ENCODE results near the gene SYNJ2. TPM values are rescaled to one million over a fixed set of nuclear protein-coding genes. Genes with fewer than 3 reads are reported as not detected.

The SYNJ2 gene
- total and polyA plus RNA-seq, 9 donors, result 3.6 to 18.7 (median 9.8) TPM

DNA sequence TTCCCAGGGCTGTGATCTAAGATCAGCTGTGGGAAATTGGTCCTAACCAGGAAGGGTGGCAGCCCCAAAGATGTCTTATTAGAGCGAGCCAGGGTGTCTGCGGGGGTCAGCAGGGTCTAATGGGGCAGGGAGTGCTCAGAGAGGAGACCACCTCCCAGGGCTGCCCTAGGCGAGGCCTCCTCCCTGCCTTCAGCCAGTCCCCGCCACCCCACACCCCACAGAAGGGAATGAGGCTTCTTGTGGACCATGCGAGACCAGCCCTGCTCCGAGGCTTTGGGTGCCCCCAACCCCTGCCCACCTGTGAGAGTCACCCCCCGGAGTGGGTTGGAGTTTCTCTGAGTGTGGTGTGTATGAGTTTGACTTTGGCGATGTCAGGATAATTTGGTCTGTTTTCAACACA, 37.8 kb downstream of the SYNJ2 start:
- peak in 1 of 5 donors; percentile 26 for DNase-seq
- intact Hi-C loops (cut with DNase I), result no loop called here
- Histone ChIP-seq H3K36me3 (no peaks in the 10 kb centered on the region), H3K27me3 (no peaks in the 10 kb centered on the region), H3K9me3 (no peaks in the 10 kb centered on the region), H3K27ac (no peak overlapping the region), H3K4me1 (ENCODE audit: insufficient read depth) (no peaks in the 10 kb centered on the region), H3K4me3 (no peak overlapping the region)
- WGBS, 3 donors, result 89 to 94% (median 94%) methylated on average over 8 of the region's 8 CpGs
- TF ChIP-seq EP300 (IDR thresholded peaks at IDR 0.05), result no peak

DNA sequence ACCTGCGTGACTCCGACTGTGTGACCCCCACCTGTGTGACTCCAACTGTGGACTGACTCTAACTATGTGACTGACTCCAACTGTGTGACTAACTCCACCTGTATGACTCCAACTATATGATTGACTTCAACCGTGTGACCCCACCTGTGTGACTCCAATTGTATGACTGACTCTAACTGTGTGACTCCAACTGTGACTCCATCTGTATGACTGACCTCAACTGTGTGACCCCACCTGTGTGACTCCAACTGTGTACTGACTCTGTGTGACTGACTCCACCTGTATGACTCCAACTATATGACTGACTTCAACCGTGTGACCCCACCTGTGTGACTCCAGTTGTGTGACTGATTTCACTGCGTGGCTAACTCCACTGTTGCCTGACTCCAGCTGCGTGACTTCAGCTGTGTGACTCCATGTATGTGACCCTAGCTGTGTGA, 38.6 kb downstream of the SYNJ2 start:
- TF ChIP-seq EP300 (IDR thresholded peaks at IDR 0.05) (no peak), POLR2A (IDR thresholded peaks at IDR 0.05) (no peak)
- TF ChIP-seq, protein P1, sequence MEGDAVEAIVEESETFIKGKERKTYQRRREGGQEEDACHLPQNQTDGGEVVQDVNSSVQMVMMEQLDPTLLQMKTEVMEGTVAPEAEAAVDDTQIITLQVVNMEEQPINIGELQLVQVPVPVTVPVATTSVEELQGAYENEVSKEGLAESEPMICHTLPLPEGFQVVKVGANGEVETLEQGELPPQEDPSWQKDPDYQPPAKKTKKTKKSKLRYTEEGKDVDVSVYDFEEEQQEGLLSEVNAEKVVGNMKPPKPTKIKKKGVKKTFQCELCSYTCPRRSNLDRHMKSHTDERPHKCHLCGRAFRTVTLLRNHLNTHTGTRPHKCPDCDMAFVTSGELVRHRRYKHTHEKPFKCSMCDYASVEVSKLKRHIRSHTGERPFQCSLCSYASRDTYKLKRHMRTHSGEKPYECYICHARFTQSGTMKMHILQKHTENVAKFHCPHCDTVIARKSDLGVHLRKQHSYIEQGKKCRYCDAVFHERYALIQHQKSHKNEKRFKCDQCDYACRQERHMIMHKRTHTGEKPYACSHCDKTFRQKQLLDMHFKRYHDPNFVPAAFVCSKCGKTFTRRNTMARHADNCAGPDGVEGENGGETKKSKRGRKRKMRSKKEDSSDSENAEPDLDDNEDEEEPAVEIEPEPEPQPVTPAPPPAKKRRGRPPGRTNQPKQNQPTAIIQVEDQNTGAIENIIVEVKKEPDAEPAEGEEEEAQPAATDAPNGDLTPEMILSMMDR (IDR thresholded peaks at IDR 0.05), result no peak
- Histone ChIP-seq H3K27me3 (no peaks in the 10 kb centered on the region), H3K9me3 (no peaks in the 10 kb centered on the region), H3K4me3 (no peak overlapping the region), H3K27ac (no peak overlapping the region), H3K4me1 (ENCODE audit: insufficient read depth) (no peaks in the 10 kb centered on the region), H3K36me3 (no peaks in the 10 kb centered on the region)
- 85 to 88% (median 86%) methylated on average over 6 of the region's 6 CpGs for WGBS, 3 donors
- intact Hi-C loops (cut with DNase I), result no loop called here
- DNase-seq, result no peak

DNA sequence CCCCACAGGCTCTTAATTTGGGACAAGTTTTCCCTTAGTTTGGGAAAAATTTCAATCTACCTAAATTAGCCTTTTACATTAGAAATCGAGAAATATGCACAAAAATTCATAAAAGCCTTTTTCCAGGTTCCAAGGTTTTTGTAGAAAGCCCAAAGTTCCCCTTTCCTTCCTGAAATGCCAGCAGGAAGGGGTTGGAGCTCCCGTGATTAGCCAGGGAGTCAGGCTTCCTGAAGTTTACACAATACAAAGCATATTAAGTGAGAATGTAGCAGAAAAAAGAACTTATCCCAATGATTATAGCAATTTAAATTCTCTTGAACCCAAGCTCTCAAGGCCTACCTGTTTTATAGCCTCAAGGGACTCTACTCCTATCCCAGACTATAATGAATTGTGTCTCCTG, 39.1 kb downstream of the SYNJ2 start:
- Histone ChIP-seq H3K4me3 (no peak overlapping the region), H3K9me3 (no peaks in the 10 kb centered on the region), H3K27ac (no peak overlapping the region), H3K36me3 (no peaks in the 10 kb centered on the region), H3K4me1 (ENCODE audit: insufficient read depth) (no peaks in the 10 kb centered on the region), H3K27me3 (no peaks in the 10 kb centered on the region)
- WGBS, 3 donors, result 89 to 93% (median 91%) methylated on average over 2 of the region's 2 CpGs
- intact Hi-C loops (cut with DNase I), result no loop called here
- TF ChIP-seq, protein P1 (IDR thresholded peaks at IDR 0.05), result no peak
- no peak for TF ChIP-seq POLR2A (IDR thresholded peaks at IDR 0.05)
- no peak for DNase-seq

DNA sequence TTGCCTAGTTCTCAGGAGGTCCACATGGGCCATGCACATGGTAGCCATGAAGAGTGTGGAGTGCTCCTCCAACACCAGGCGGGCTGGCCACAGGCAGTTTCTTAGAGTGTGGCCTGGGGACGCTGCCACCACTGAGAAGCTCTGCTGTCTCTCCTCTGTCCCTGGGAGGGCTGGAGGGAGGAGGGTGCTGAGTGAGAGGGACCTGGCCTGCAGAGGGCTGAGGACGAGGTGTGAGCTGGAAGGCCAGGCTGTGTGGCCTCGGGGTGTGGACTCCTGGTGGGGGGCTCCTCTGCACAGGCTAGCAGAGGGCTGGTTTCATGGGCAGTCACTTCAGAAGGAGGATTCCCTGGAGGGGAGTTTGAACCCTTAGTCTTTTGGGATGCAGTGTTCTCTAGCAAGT, 39.7 kb downstream of the SYNJ2 start:
- intact Hi-C loops (cut with DNase I), result no loop called here
- 94 to 96% (median 95%) methylated on average over 4 of the region's 4 CpGs for WGBS, 3 donors
- no peak overlapping the region for H3K27ac ChIP-seq

More for the DNA sequence above, 39.7 kb downstream of the SYNJ2 start:
- peak in 1 of 5 donors; percentile 19 for DNase-seq
- peaks cover 4% of the 10 kb centered on the region for H3K4me1 ChIP-seq (ENCODE audit: insufficient read depth)
- no peaks in the 10 kb centered on the region for H3K27me3 ChIP-seq
- H3K9me3 ChIP-seq, result no peaks in the 10 kb centered on the region
- H3K36me3 ChIP-seq, result no peaks in the 10 kb centered on the region
- no peak overlapping the region for H3K4me3 ChIP-seq
- TF ChIP-seq POLR2A (IDR thresholded peaks at IDR 0.05) (no peak), EP300 (IDR thresholded peaks at IDR 0.05) (no peak)
- TF ChIP-seq, protein P1 (IDR thresholded peaks at IDR 0.05), result no peak
